Activated CD4-positive, alpha-beta T cell treated with anti-CD3 and anti-CD28 coated beads, Interleukin-2, amount 50 U/mL, for 1 hour (primary cell): ENCODE results near the gene GALNT7.
"Not testable (repeated sequence)": the region's sequence is repeated elsewhere in the genome, so short reads cannot be mapped to it uniquely, and the experiment has no call there.

Experiments used
- DNase-seq: peaks from one replicate; pipeline ENCODE4 v3.0.0-alpha.2; 2020

Gene GALNT7

GRCh38 chr4:173200103-173200884 lies 31.7 kb downstream of the GALNT7 start:
- DNase-seq: no peak

GRCh38 chr4:173202395-173202794 lies 33.8 kb downstream of the GALNT7 start:
- no peak for DNase-seq

GRCh38 chr4:173205656-173206055 lies 37.0 kb downstream of the GALNT7 start:
- DNase-seq: no peak

GRCh38 chr4:173208420-173208819 lies 39.8 kb downstream of the GALNT7 start:
- no peak for DNase-seq

GRCh38 chr4:173211222-173211621 lies 42.6 kb downstream of the GALNT7 start:
- DNase-seq: no peak

GRCh38 chr4:173211838-173212237 lies 43.2 kb downstream of the GALNT7 start:
- DNase-seq: no peak

GRCh38 chr4:173212379-173212778 lies 43.8 kb downstream of the GALNT7 start:
- no peak for DNase-seq

- DNase-seq: no peak
Measured at GRCh38 chr4:173213296-173213695, 44.7 kb downstream of the GALNT7 start.

- DNase-seq: no peak
Measured at GRCh38 chr4:173214231-173214630, 45.6 kb downstream of the GALNT7 start.

- no peak for DNase-seq
Measured at GRCh38 chr4:173214661-173215060, 46.0 kb downstream of the GALNT7 start.

GRCh38 chr4:173217075-173217474 lies 48.5 kb downstream of the GALNT7 start:
- DNase-seq: no peak

- DNase-seq: no peak
Measured at GRCh38 chr4:173217727-173218126, 49.1 kb downstream of the GALNT7 start.

GRCh38 chr4:173218411-173219125 lies 50.0 kb downstream of the GALNT7 start:
- DNase-seq: no peak

GRCh38 chr4:173219126-173219437 lies 50.5 kb downstream of the GALNT7 start:
- not testable (repeated sequence) for DNase-seq

- no peak for DNase-seq
Measured at GRCh38 chr4:173223743-173224142, 55.1 kb downstream of the GALNT7 start.

GRCh38 chr4:173226401-173226888 lies 57.8 kb downstream of the GALNT7 start:
- no peak for DNase-seq

GRCh38 chr4:173227756-173228155 lies 59.1 kb downstream of the GALNT7 start:
- no peak for DNase-seq

- DNase-seq: no peak
Measured at GRCh38 chr4:173230062-173230461, 61.5 kb downstream of the GALNT7 start.

GRCh38 chr4:173231916-173232315 lies 63.3 kb downstream of the GALNT7 start:
- DNase-seq: no peak

- DNase-seq: no peak
Measured at GRCh38 chr4:173233857-173234256, 65.2 kb downstream of the GALNT7 start.

GRCh38 chr4:173235050-173235449 lies 66.4 kb downstream of the GALNT7 start:
- no peak for DNase-seq

- no peak for DNase-seq
Measured at GRCh38 chr4:173236301-173236700, 67.7 kb downstream of the GALNT7 start.

GRCh38 chr4:173237152-173237551 lies 68.5 kb downstream of the GALNT7 start:
- no peak for DNase-seq

- no peak for DNase-seq
Measured at GRCh38 chr4:173237762-173238161, 69.2 kb downstream of the GALNT7 start.
